Measurements from ENCODE around the gene ZNF76.

DNA sequence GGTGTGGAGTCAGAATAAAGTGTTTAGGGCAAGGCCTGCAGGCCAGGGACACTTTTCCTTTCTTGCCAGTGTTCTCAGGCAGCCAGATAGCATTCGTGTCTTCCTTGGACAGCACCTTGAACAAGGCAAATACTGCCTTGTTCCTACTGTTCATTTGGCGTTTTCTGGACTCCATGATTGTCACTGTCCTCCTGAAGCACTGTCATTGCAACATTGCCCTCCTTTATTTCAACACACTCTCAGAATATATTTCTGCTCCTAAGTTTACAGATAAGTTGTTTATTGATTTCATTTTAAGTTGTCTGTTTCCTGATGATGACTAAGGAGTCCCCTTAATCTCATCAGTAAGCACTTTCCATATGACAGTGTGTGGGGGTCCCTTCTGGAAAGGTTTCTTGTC lies 22.9 kb downstream of the ZNF76 start:
- no peak for TF ChIP-seq POLR2A (IDR thresholded peaks at IDR 0.05)
- TF ChIP-seq, protein P1, sequence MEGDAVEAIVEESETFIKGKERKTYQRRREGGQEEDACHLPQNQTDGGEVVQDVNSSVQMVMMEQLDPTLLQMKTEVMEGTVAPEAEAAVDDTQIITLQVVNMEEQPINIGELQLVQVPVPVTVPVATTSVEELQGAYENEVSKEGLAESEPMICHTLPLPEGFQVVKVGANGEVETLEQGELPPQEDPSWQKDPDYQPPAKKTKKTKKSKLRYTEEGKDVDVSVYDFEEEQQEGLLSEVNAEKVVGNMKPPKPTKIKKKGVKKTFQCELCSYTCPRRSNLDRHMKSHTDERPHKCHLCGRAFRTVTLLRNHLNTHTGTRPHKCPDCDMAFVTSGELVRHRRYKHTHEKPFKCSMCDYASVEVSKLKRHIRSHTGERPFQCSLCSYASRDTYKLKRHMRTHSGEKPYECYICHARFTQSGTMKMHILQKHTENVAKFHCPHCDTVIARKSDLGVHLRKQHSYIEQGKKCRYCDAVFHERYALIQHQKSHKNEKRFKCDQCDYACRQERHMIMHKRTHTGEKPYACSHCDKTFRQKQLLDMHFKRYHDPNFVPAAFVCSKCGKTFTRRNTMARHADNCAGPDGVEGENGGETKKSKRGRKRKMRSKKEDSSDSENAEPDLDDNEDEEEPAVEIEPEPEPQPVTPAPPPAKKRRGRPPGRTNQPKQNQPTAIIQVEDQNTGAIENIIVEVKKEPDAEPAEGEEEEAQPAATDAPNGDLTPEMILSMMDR (IDR thresholded peaks at IDR 0.05), result no peak
